ENCODE results near the gene KCTD16.

DNA sequence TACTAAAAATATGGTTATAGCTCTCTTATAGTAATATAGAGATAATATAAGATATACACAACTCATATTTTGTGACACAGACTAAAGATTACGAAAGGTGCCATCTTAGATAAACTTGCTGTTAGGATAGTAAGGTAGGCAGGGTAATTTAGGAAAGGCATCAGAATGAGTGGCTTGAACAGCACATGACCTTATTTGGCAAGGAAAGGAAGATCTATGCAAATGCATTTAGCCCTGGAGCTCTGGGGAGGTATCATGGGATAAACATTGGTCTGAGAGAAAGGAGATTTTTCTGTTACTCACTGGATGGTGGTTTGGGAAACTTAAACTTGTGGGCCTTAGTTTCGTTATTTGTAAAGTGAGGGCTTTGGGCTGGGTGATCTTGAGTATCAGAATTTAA lies 65.8 kb downstream of the KCTD16 start:
- TF ChIP-seq, protein P1, sequence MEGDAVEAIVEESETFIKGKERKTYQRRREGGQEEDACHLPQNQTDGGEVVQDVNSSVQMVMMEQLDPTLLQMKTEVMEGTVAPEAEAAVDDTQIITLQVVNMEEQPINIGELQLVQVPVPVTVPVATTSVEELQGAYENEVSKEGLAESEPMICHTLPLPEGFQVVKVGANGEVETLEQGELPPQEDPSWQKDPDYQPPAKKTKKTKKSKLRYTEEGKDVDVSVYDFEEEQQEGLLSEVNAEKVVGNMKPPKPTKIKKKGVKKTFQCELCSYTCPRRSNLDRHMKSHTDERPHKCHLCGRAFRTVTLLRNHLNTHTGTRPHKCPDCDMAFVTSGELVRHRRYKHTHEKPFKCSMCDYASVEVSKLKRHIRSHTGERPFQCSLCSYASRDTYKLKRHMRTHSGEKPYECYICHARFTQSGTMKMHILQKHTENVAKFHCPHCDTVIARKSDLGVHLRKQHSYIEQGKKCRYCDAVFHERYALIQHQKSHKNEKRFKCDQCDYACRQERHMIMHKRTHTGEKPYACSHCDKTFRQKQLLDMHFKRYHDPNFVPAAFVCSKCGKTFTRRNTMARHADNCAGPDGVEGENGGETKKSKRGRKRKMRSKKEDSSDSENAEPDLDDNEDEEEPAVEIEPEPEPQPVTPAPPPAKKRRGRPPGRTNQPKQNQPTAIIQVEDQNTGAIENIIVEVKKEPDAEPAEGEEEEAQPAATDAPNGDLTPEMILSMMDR (IDR thresholded peaks at IDR 0.05; ENCODE audit: low read length) = no peak
- no peak for TF ChIP-seq EZH2 (optimal IDR thresholded peaks at IDR 0.05; ENCODE audit: low read depth, low read length)
